Mesothelial cell of epicardium (in vitro differentiated cells): ENCODE data around the gene PLCB4. TPM values are rescaled to one million over a fixed set of nuclear protein-coding genes. Genes with fewer than 3 reads are reported as not detected.
"Not testable (repeated sequence)": the region's sequence is repeated elsewhere in the genome, so short reads cannot be mapped to it uniquely, and the experiment has no call there.

ENCODE experiments used
- DNase-seq, 2 experiments: peaks; one replicate each; pipeline ENCODE4 v3.0.0; 2021; ENCODE audit warnings: low spot score in 2 of 2; ENCODE audit not compliant: unreplicated experiment in 2 of 2
- H3K27ac Mint-ChIP-seq: 2 replicates; pipeline ENCODE4 v1.8.0; 2021; ENCODE audit warnings: mixed read lengths
- H3K27me3 Mint-ChIP-seq: 2 replicates; pipeline ENCODE4 v1.8.0; 2021; ENCODE audit warnings: low read depth, mixed read lengths
- H3K36me3 Mint-ChIP-seq: 2 replicates; pipeline ENCODE4 v1.8.0; 2021; ENCODE audit warnings: mixed read lengths
- H3K4me1 Mint-ChIP-seq: 2 replicates; pipeline ENCODE4 v1.8.0; 2021; ENCODE audit warnings: mixed read lengths
- H3K4me3 Mint-ChIP-seq: 2 replicates; pipeline ENCODE4 v1.8.0; 2021; ENCODE audit warnings: mild to moderate bottlenecking, moderate library complexity, mixed read lengths
- H3K9me3 Mint-ChIP-seq: 2 replicates; pipeline ENCODE4 v1.8.0; 2021; ENCODE audit warnings: mixed read lengths
- CTCF ChIP-seq: fragments of 200-600 bp; sonication (generic); IDR thresholded peaks from one replicate; pipeline ENCODE4 v1.5.0; 2021; ENCODE audit warnings: antibody characterized with exemption; ENCODE audit not compliant: unreplicated experiment
- total RNA-seq: library from RNA; stranded (reverse); gene quantifications from 3 replicates; pipeline ENCODE4 v1.2.1, GENCODE V29; 2021

PLCB4 gene
- total RNA-seq, 1 donor from 2014 or later = 14.0 TPM

- H3K27ac Mint-ChIP-seq = no peak overlapping the region
- H3K4me1 Mint-ChIP-seq = peaks cover 36% of the 10 kb centered on the region
- no peaks in the 10 kb centered on the region for H3K27me3 Mint-ChIP-seq
- DNase-seq = no peak
- TF ChIP-seq CTCF = no peak
- no peak overlapping the region for H3K4me3 Mint-ChIP-seq
- H3K9me3 Mint-ChIP-seq = no peaks in the 10 kb centered on the region
- H3K36me3 Mint-ChIP-seq = peaks cover 4% of the 10 kb centered on the region
These were observed 300.0 kb downstream of the PLCB4 start for GRCh38 chr20:9368893-9369292.

- Mint-ChIP-seq H3K4me3 (no peak overlapping the region), H3K27ac (no peak overlapping the region), H3K4me1 (peaks cover 35% of the 10 kb centered on the region), H3K27me3 (no peaks in the 10 kb centered on the region), H3K9me3 (no peaks in the 10 kb centered on the region), H3K36me3 (peaks cover 6% of the 10 kb centered on the region)
- DNase-seq = no peak
- TF ChIP-seq CTCF = no peak
These were observed 300.7 kb downstream of the PLCB4 start for GRCh38 chr20:9369557-9369956.

GRCh38 chr20:9374072-9374471, 305.2 kb downstream of the PLCB4 start:
- H3K36me3 Mint-ChIP-seq = peaks cover 5% of the 10 kb centered on the region
- H3K4me3 Mint-ChIP-seq = no peak overlapping the region
- H3K4me1 Mint-ChIP-seq = peaks cover 21% of the 10 kb centered on the region
- H3K27me3 Mint-ChIP-seq = no peaks in the 10 kb centered on the region
- no peak for TF ChIP-seq CTCF
- no peak overlapping the region for H3K27ac Mint-ChIP-seq
- no peaks in the 10 kb centered on the region for H3K9me3 Mint-ChIP-seq
- DNase-seq = no peak

GRCh38 chr20:9374480-9374879, 305.6 kb downstream of the PLCB4 start:
- Mint-ChIP-seq H3K9me3 (no peaks in the 10 kb centered on the region), H3K27ac (no peak overlapping the region), H3K4me1 (peaks cover 20% of the 10 kb centered on the region), H3K36me3 (peaks cover 5% of the 10 kb centered on the region), H3K27me3 (no peaks in the 10 kb centered on the region), H3K4me3 (no peak overlapping the region)
- no peak for DNase-seq
- TF ChIP-seq CTCF = no peak

GRCh38 chr20:9375221-9375681, 306.4 kb downstream of the PLCB4 start:
- Mint-ChIP-seq H3K27ac (peak overlapping the region; percentile 11), H3K36me3 (peaks cover 5% of the 10 kb centered on the region), H3K27me3 (no peaks in the 10 kb centered on the region), H3K9me3 (no peaks in the 10 kb centered on the region), H3K4me3 (no peak overlapping the region), H3K4me1 (peaks cover 20% of the 10 kb centered on the region)
- TF ChIP-seq CTCF = no peak
- no peak for DNase-seq

- peaks cover 20% of the 10 kb centered on the region for H3K4me1 Mint-ChIP-seq
- DNase-seq = no peak
- H3K36me3 Mint-ChIP-seq = peaks cover 8% of the 10 kb centered on the region
- H3K9me3 Mint-ChIP-seq = no peaks in the 10 kb centered on the region
- TF ChIP-seq CTCF = no peak
- H3K27ac Mint-ChIP-seq = no peak overlapping the region
- no peak overlapping the region for H3K4me3 Mint-ChIP-seq
- H3K27me3 Mint-ChIP-seq = no peaks in the 10 kb centered on the region
These were observed 308.1 kb downstream of the PLCB4 start for GRCh38 chr20:9377007-9377406.

- not testable (repeated sequence) for H3K4me1 Mint-ChIP-seq, H3K4me3 Mint-ChIP-seq, DNase-seq, H3K27ac Mint-ChIP-seq, H3K27me3 Mint-ChIP-seq
- Mint-ChIP-seq H3K36me3 (peaks cover 30% of the 10 kb centered on the region), H3K9me3 (peaks cover 17% of the 10 kb centered on the region)
These were observed 316.7 kb downstream of the PLCB4 start for GRCh38 chr20:9385345-9386310.
